WTC11 (cell line): ENCODE measurements around the gene LDLR. TPM values are rescaled to one million over a fixed set of nuclear protein-coding genes. Genes with fewer than 3 reads are reported as not detected.

ENCODE experiments used
- ATAC-seq: fragments of 200-7000 bp; cut with Tn5 transposase; 2 replicates; pipeline ENCODE4 v1.10.0; 2021; ENCODE audit warnings: mild to moderate bottlenecking, moderate library complexity
- CTCF ChIA-PET: fragments of 300-600 bp; sonication (Branson Sonifier 250); formaldehyde crosslinking; loops from one replicate; lab custom pipeline; 2021; ENCODE audit warnings: antibody characterized with exemption; lab: Charles Lee
- POLR2A ChIA-PET: fragments of 350-600 bp; sonication (Branson Sonifier 250); formaldehyde crosslinking; loops from one replicate; lab custom pipeline; 2021; ENCODE audit warnings: antibody characterized with exemption; lab: Charles Lee
- DNase-seq: peaks from one replicate; pipeline ENCODE4 v3.0.0; 2021; ENCODE audit warnings: low spot score
- H3K27ac Mint-ChIP-seq: 2 replicates; pipeline ENCODE4 v1.8.0; 2021; ENCODE audit warnings: mixed read lengths
- H3K27me3 Mint-ChIP-seq: 2 replicates; pipeline ENCODE4 v1.8.0; 2021; ENCODE audit warnings: low read depth, mild to moderate bottlenecking, moderate library complexity, mixed read lengths
- H3K36me3 Mint-ChIP-seq: 2 replicates; pipeline ENCODE4 v1.8.0; 2021; ENCODE audit warnings: mixed read lengths
- H3K4me1 Mint-ChIP-seq: 2 replicates; pipeline ENCODE4 v1.8.0; 2022; ENCODE audit warnings: mixed read lengths
- H3K4me3 Mint-ChIP-seq: 2 replicates; pipeline ENCODE4 v1.8.0; 2021; ENCODE audit warnings: mild to moderate bottlenecking, moderate library complexity, mixed read lengths
- H3K9me3 Mint-ChIP-seq: 2 replicates; pipeline ENCODE4 v1.8.0; 2021; ENCODE audit warnings: mixed read lengths
- ARID4B ChIP-seq: sonication (generic); formaldehyde crosslinking; IDR thresholded peaks from 2 replicates; pipeline ENCODE4 v1.8.0; 2023; ENCODE audit warnings: missing genetic modification reagents, mild to moderate bottlenecking, borderline replicate concordance
- ATF2 ChIP-seq: sonication (generic); formaldehyde crosslinking; IDR thresholded peaks from 2 replicates; pipeline ENCODE4 v1.8.1; 2022; ENCODE audit warnings: low read depth, missing genetic modification reagents, borderline replicate concordance
- CBFB ChIP-seq: sonication (generic); formaldehyde crosslinking; IDR thresholded peaks from 2 replicates; pipeline ENCODE4 v1.8.1; 2022; ENCODE audit warnings: mild to moderate bottlenecking, low read depth, missing genetic modification reagents
- E2F4 ChIP-seq: sonication (generic); formaldehyde crosslinking; IDR thresholded peaks from 2 replicates; pipeline ENCODE4 v1.8.1; 2022; ENCODE audit warnings: low read depth, mild to moderate bottlenecking, moderate library complexity, missing genetic modification reagents, borderline replicate concordance
- FOXJ3 ChIP-seq: sonication (generic); formaldehyde crosslinking; IDR thresholded peaks from 2 replicates; pipeline ENCODE4 v1.9.0; 2021; ENCODE audit warnings: missing genetic modification reagents, mild to moderate bottlenecking, borderline replicate concordance
- GTF2I ChIP-seq: fragments of 250-450 bp; sonication (Bioruptor Pico); conservative IDR thresholded peaks from 2 replicates; pipeline ENCODE4 v1.4.0; 2021; ENCODE audit warnings: mild to moderate bottlenecking
- IRF2 ChIP-seq: sonication (generic); formaldehyde crosslinking; IDR thresholded peaks from 2 replicates; pipeline ENCODE4 v1.8.0; 2022; ENCODE audit warnings: low read depth, missing genetic modification reagents, borderline replicate concordance
- JUN ChIP-seq: sonication (generic); formaldehyde crosslinking; IDR thresholded peaks from 2 replicates; pipeline ENCODE4 v1.8.0; 2023; ENCODE audit warnings: mild to moderate bottlenecking, missing genetic modification reagents
- NFE2L1 ChIP-seq: sonication (generic); formaldehyde crosslinking; IDR thresholded peaks from 2 replicates; pipeline ENCODE4 v1.8.1; 2023; ENCODE audit warnings: missing genetic modification reagents
- NR1H2 ChIP-seq: sonication (generic); formaldehyde crosslinking; IDR thresholded peaks from 2 replicates; pipeline ENCODE4 v1.9.0; 2021; ENCODE audit warnings: mild to moderate bottlenecking, moderate library complexity, missing genetic modification reagents
- RELA ChIP-seq: sonication (generic); formaldehyde crosslinking; IDR thresholded peaks from 2 replicates; pipeline ENCODE4 v1.8.1; 2022; ENCODE audit warnings: missing genetic modification reagents, mild to moderate bottlenecking, borderline replicate concordance
- SP1 ChIP-seq: sonication (generic); formaldehyde crosslinking; conservative IDR thresholded peaks from 2 replicates; pipeline ENCODE4 v1.8.1; 2022; ENCODE audit warnings: missing genetic modification reagents
- STAT6 ChIP-seq: sonication (generic); formaldehyde crosslinking; conservative IDR thresholded peaks from 2 replicates; pipeline ENCODE4 v1.8.1; 2023; ENCODE audit warnings: mild to moderate bottlenecking, low read depth, missing genetic modification reagents, moderate library complexity
- ZNF121 ChIP-seq: sonication (generic); formaldehyde crosslinking; IDR thresholded peaks from 2 replicates; pipeline ENCODE4 v1.8.0; 2023; ENCODE audit warnings: missing genetic modification reagents
- ZNF138 ChIP-seq: sonication (generic); formaldehyde crosslinking; conservative IDR thresholded peaks from 2 replicates; pipeline ENCODE4 v1.8.1; 2022; ENCODE audit warnings: mild to moderate bottlenecking, moderate library complexity, missing genetic modification reagents
- ZNF219 ChIP-seq: sonication (generic); formaldehyde crosslinking; IDR thresholded peaks from 2 replicates; pipeline ENCODE4 v1.8.0; 2023; ENCODE audit warnings: missing genetic modification reagents, mild to moderate bottlenecking, borderline replicate concordance
- ZNF396 ChIP-seq: fragments of 250-450 bp; sonication (Bioruptor Pico); IDR thresholded peaks from 2 replicates; pipeline ENCODE4 v1.8.0; 2021; ENCODE audit warnings: mild to moderate bottlenecking, moderate library complexity, borderline replicate concordance
- ZNF532 ChIP-seq: fragments of 250-450 bp; sonication (Bioruptor Pico); IDR thresholded peaks from 2 replicates; pipeline ENCODE4 v1.9.0; 2021; ENCODE audit warnings: mild to moderate bottlenecking, borderline replicate concordance
- total RNA-seq: library from RNA; stranded (reverse); gene quantifications from 3 replicates; pipeline ENCODE4 v1.2.3, GENCODE V29; 2021
- TF ChIP-seq, protein P1 (sequence below): sonication (generic); formaldehyde crosslinking; IDR thresholded peaks from 2 replicates; pipeline ENCODE4 v1.8.1; 2023; ENCODE audit warnings: mild to moderate bottlenecking, missing genetic modification reagents, moderate library complexity

The LDLR gene
- total RNA-seq, 1 experiment from 2014 or later, result 98.9 TPM

DNA sequence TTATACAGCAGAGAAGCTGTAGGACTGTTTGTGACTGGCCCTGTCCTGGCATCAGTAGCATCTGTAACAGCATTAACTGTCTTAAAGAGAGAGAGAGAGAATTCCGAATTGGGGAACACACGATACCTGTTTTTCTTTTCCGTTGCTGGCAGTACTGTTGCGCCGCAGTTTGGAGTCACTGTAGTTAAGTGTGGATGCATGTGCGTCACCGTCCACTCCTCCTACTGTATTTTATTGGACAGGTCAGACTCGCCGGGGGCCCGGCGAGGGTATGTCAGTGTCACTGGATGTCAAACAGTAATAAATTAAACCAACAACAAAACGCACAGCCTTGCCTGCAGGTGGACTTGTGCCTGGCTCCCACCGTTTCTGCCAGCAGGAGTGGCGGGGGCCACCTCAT is 27.3 kb upstream of the LDLR start:
- Mint-ChIP-seq H3K9me3 (no peaks in the 10 kb centered on the region), H3K36me3 (peaks cover 40% of the 10 kb centered on the region)
- POLR2A ChIA-PET, result no interaction called here

More for the DNA sequence above, 27.3 kb upstream of the LDLR start:
- no peak overlapping the region for H3K27ac Mint-ChIP-seq
- H3K4me1 Mint-ChIP-seq, result peaks cover 3% of the 10 kb centered on the region; the same call in 1 of the 2 replicates
- TF ChIP-seq ZNF219 (CRISPR knock-in tag) (no peak), ATF2 (no peak), ARID4B (no peak), RELA (CRISPR knock-in tag) (no peak), FOXJ3 (CRISPR knock-in tag) (no peak), STAT6 (CRISPR knock-in tag) (no peak), CBFB (CRISPR knock-in tag) (no peak), JUN (CRISPR knock-in tag) (no peak), ZNF138 (CRISPR knock-in tag) (no peak), NFE2L1 (no peak), NR1H2 (CRISPR knock-in tag) (no peak), E2F4 (no peak), ZNF121 (CRISPR knock-in tag) (no peak), IRF2 (no peak), ZNF396 (CRISPR knock-in tag) (no peak), SP1 (CRISPR knock-in tag) (no peak), ZNF532 (CRISPR knock-in tag) (no peak), GTF2I (CRISPR knock-in tag) (no peak)
- TF ChIP-seq, protein P1, sequence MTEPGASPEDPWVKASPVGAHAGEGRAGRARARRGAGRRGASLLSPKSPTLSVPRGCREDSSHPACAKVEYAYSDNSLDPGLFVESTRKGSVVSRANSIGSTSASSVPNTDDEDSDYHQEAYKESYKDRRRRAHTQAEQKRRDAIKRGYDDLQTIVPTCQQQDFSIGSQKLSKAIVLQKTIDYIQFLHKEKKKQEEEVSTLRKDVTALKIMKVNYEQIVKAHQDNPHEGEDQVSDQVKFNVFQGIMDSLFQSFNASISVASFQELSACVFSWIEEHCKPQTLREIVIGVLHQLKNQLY (CRISPR knock-in tag), result no peak
- CTCF ChIA-PET, result no interaction called here
- H3K4me3 Mint-ChIP-seq, result no peak overlapping the region
- DNase-seq, result no peak
- H3K27me3 Mint-ChIP-seq, result no peaks in the 10 kb centered on the region
- no peak for ATAC-seq
